HG03558 (cell line): Measurements from ENCODE around the gene SLC18B1.

Source experiments
- ATAC-seq: cut with Tn5 transposase; IDR thresholded peaks from one replicate; pipeline ENCODE4 v1.9.1; 2021; ENCODE audit warnings: moderate number of reproducible peaks; ENCODE audit not compliant: unreplicated experiment; ENCODE audit errors: extremely low read depth

SLC18B1 gene

GRCh38 chr6:132797951-132798868 is at the start of gene SLC18B1:
SLC18B1 (minus strand) TSS chr6:132798637; CDS start chr6:132798456, 181 bp downstream.
- ATAC-seq: peak; percentile 20

GRCh38 chr6:132843316-132844035 is 45.0 kb upstream of the SLC18B1 start:
- no peak for ATAC-seq

GRCh38 chr6:132841966-132842365 is 43.5 kb upstream of the SLC18B1 start:
- ATAC-seq: no peak

- no peak for ATAC-seq
These were observed 34.5 kb upstream of the SLC18B1 start for GRCh38 chr6:132832891-132833290.

- no peak for ATAC-seq
These were observed 31.9 kb upstream of the SLC18B1 start for GRCh38 chr6:132830334-132830751.

GRCh38 chr6:132820629-132821381 is 22.4 kb upstream of the SLC18B1 start:
- no peak for ATAC-seq

- no peak for ATAC-seq
These were observed 21.1 kb upstream of the SLC18B1 start for GRCh38 chr6:132819405-132820161.

GRCh38 chr6:132818404-132819359 is 20.2 kb upstream of the SLC18B1 start:
- no peak for ATAC-seq

GRCh38 chr6:132817554-132818403 is 19.3 kb upstream of the SLC18B1 start:
- ATAC-seq: no peak

GRCh38 chr6:132816660-132817059 is 18.2 kb upstream of the SLC18B1 start:
- no peak for ATAC-seq

- ATAC-seq: no peak
These were observed 16.5 kb upstream of the SLC18B1 start for GRCh38 chr6:132814716-132815570.

GRCh38 chr6:132813173-132813856 is 14.9 kb upstream of the SLC18B1 start:
- ATAC-seq: peak; percentile 29

- no peak for ATAC-seq
These were observed 14.3 kb upstream of the SLC18B1 start for GRCh38 chr6:132812756-132813172.

GRCh38 chr6:132812255-132812732 is 13.9 kb upstream of the SLC18B1 start:
- ATAC-seq: no peak

GRCh38 chr6:132811276-132811675 is 12.8 kb upstream of the SLC18B1 start:
- no peak for ATAC-seq

GRCh38 chr6:132805548-132805947 is 7.1 kb upstream of the SLC18B1 start:
- ATAC-seq: no peak
